ENCODE measurements around the gene EMX1. TPM values are rescaled to one million over a fixed set of nuclear protein-coding genes. Genes with fewer than 3 reads are reported as not detected.

EMX1 gene
- total RNA-seq (2022; extraction: Qiagen RNA extraction; ENCODE audit: low read depth) = 0.14 to 0.27 TPM (median 0.22 TPM) in 4 of 5 replicates, not detected in the other

DNA sequence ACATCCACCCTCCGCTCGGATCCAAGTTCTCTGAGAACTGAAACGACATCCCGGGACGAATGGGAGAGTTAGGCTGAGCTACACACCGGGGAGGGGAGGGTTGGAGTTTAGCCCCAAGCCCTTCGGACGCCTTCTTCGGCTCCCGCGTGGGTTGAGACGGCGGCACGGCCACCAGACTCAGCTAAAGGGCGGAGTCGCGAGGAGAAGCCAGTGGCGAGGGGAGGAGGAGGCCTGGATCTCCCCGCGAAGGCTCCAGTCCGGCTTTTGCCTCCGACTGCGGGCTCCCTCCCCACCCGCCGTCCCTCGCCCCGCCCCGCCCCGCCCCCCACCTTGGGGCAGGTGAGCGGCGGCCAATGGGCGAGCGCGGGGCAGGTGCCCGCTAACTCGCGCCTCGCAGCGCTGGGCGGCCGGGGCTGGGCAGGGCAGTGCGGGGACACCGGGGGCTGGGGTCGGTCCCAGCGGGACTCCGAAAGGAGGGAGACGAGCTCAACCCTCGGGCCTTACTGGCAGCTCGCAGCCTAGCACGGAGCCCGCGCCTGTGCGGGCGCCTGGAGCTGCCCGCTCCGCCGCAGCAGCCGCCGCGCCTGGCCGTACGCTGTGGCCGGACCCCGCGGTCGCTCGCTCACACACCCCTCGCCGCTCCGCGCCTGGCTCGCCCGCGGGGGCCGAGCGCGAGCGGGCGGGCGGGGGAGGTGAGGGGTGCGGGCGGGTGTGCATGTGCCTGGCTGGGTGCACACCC is at the start of gene EMX1:
TSS of gene EMX1 (plus strand) at position 382 of the 739 bp plus-strand sequence. CDS start at position 716, 334 bp downstream.

DNA sequence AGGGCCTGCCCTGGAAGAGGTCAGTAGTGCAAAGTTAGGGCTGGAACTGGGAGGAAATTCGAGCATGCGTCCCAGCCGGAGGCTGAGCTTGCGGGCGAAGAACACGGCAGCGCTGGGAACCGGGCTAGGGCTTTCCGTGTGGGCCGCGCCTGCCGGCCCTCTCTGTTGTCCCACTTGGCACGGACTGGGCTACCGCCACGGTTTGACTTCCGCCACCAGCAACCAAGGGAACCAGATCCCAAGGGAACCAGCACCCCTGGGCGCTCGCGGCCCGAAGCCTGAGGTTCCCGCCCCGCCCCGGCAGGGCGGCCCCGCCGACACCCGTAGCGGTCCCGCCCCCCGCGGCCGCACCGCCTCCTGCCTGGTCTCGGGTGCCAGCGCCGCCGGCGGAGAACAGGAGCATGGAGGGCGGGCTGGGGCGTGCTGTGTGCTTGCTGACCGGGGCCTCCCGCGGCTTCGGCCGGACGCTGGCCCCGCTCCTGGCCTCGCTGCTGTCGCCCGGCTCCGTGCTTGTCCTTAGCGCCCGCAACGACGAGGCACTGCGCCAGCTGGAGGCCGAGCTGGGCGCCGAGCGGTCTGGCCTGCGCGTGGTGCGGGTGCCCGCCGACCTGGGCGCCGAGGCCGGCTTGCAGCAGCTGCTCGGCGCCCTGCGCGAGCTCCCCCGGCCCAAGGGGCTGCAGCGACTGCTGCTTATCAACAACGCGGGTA is 30.1 kb upstream of the EMX1 start, which contains the start of gene SPR:
TSS of gene SPR (plus strand) at position 377 of the 708 bp plus-strand sequence. CDS start at position 402, 25 bp downstream.

Other genes starting within 250 kb of the EMX1 start
- 6.0 to 8.1 TPM (median 7.2 TPM) in 5 replicates for gene EXOC6B, start 91.5 kb upstream of the EMX1 start, total RNA-seq (2022; extraction: Qiagen RNA extraction; ENCODE audit: low read depth)
- gene SPR, start 30.1 kb upstream of the EMX1 start, total RNA-seq (2022; extraction: Qiagen RNA extraction; ENCODE audit: low read depth) = 83.9 to 144 TPM (median 141 TPM) in 5 replicates
- 12.9 to 17.7 TPM (median 14.9 TPM) in 5 replicates for gene SFXN5, start 154.2 kb downstream of the EMX1 start, total RNA-seq (2022; extraction: Qiagen RNA extraction; ENCODE audit: low read depth)
- 26.8 to 37.4 TPM (median 35.3 TPM) in 5 replicates for gene RAB11FIP5, start 195.4 kb downstream of the EMX1 start, total RNA-seq (2022; extraction: Qiagen RNA extraction; ENCODE audit: low read depth)